HG02970 (cell line): Measurements from ENCODE around the gene CACNG6.

Experiments used
- ATAC-seq: cut with Tn5 transposase; IDR thresholded peaks from one replicate; pipeline ENCODE4 v1.9.1; 2021; ENCODE audit warnings: mild to moderate bottlenecking, moderate library complexity, moderate number of reproducible peaks; ENCODE audit not compliant: unreplicated experiment, low FRiP score

The CACNG6 gene

GRCh38 chr19:53965091-53965490 lies 26.3 kb upstream of the CACNG6 start:
- no peak for ATAC-seq

GRCh38 chr19:53966931-53967330 lies 24.5 kb upstream of the CACNG6 start:
- no peak for ATAC-seq

DNA sequence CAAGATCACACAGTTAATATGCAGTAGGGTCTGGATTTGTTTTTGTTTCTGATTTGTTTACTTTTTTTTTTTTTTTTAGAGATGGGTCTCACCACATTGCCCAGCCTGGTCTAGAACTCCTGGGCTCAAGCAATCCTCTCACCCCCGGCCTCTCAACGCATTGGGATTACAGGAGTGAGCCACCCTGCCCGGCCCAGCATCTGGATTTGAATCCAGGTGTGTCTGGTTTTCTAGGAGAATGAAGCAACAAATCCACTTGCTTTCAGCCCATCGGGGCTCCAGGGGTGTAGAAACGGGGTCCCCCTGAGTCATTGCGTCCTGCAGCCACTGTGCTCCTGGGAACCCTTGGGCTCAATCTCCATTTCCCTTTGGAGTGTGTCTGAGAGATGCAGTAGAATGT lies 22.1 kb upstream of the CACNG6 start:
- no peak for ATAC-seq

GRCh38 chr19:53971673-53972072 lies 19.8 kb upstream of the CACNG6 start:
- no peak for ATAC-seq

DNA sequence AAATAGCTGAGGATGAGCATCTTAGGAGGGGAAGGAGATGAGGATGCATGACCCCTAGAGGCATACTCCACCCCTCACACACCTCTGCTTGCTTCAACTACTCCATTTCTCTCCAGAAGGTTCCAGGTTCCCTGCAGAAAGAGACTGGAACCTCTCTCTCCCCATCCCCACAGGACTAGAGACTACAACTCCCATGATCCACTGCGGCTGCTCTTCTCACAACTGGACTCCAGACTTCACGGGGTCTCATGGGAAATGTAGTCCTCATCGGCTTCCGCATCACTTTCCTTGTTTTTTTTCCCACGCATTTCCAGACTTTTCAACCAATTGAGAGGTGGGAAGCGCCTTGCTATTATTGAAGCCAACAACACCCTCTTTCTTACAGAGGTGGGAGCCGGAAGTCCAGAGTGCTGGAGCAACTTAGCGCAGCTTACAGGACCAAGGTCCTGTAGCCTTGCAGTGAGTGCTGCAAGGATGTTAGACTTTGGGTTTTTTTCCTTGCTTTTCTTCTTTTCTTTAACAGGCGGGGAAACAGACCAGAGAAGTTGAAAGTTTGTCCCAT lies 13.9 kb upstream of the CACNG6 start:
- no peak for ATAC-seq

GRCh38 chr19:53977991-53978731 lies 13.3 kb upstream of the CACNG6 start:
- no peak for ATAC-seq

DNA sequence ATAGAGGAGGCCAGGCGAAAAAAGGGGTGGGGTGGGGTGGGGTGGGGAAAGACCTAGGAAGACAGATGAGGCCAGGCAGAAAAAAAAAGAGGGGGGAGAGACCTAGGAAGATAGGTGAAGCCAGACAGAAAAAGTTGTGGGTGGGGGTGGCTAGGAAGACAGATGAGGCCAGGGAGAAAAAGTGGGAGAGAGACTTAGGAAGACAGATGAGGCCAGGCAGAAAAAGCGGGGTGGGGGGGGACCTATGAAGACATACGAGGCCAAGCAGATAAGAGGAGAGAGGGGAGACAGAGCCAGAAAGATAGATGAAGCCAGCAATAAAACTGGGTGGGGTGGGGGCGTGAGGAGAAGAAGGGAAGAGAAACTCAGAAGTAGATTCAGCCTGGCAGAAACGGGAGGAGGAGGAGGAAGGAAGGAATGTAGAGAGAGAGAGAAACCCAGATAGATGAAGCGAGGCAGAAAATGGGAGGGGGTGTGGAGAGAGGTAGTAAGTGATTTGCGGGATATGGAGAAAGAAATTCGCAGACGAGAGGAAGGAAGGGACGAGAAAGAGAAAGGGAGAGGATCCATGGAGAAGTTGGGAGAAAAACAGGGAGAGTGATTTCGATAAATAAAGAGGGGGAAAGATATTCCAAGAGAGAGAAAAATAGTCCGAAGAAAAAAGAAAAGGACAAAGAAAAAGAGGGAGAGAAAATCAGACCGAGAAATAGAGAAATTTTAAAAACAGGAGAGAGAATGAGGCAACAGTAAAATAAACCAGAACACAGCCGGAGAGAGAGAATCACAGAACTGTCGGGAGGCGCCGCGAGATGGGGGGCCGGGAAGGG lies 12.2 kb upstream of the CACNG6 start:
- no peak for ATAC-seq

- no peak for ATAC-seq
Measured at GRCh38 chr19:53980539-53981375, 10.7 kb upstream of the CACNG6 start.

- ATAC-seq, result no peak
Measured at GRCh38 chr19:53981376-53981951, 10.0 kb upstream of the CACNG6 start.

DNA sequence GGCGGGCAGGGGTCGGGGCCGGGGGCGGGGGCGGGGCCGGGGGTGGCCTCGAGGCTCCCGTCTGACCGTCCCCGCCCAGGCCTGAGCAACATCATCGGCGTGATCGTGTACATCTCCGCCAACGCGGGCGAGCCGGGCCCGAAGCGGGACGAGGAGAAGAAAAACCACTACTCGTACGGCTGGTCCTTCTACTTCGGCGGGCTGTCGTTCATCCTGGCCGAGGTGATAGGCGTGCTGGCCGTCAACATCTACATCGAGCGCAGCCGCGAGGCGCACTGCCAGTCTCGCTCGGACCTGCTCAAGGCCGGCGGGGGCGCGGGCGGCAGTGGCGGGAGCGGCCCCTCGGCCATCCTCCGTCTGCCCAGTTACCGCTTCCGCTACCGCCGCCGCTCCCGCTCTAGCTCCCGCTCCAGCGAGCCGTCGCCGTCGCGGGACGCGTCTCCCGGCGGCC lies 9.4 kb upstream of the CACNG6 start:
- no peak for ATAC-seq

DNA sequence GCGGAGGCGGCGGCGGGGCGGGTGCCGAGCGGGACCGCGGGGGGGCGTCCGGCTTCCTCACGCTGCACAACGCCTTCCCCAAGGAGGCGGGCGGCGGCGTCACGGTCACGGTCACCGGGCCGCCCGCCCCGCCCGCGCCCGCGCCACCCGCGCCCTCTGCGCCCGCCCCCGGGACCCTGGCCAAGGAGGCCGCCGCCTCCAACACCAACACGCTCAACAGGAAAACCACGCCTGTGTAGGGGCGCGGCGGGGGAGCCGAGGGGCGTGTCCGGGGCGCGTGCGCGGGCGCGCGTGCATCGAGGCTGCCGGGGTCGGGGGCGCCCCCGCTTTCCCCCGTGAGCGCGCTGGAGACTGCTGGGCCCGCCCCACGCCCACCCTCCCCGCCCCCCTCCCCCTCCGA lies 8.8 kb upstream of the CACNG6 start:
- ATAC-seq, result no peak

DNA sequence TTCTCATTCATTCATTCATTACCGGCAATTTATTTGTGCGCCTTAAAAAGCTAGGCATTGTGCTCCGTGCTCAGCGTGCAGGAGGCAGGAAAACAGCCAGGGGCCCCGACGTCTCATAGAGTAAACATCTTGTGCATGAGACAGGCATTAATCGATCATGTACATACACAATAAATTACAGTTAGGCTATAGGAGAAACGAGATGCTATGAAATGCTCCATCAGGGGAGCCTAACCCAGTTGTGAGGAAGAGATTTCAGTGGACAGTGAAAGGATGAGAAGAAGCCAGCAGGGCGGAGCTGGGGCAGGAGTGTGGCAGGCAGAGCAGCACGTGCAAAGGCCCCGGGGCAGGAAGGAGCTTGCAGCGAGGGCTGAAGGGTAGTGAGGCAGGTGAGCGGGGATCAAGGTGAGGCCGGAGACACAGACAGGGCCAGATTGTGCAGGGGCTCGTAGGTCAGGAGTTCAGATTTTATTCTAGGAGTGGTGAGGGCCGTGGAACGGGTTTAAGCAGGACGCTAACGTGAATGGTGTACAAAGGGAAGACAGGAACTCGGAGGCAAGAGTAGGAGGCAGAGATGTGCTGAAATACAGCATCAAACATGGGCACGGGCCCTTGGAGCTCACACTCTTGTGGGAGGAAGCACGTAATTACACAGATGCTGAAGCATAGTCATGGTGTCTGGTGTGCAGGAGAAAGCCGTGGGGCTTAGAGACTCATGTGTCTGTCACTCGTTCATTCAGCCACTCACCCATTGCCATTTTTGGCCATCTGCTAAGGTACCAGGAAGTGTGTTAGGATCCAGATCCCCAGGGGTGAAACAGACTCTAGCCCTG lies 7.8 kb upstream of the CACNG6 start:
- ATAC-seq, result no peak

- no peak for ATAC-seq
Measured at GRCh38 chr19:53985863-53986262, 5.6 kb upstream of the CACNG6 start.

DNA sequence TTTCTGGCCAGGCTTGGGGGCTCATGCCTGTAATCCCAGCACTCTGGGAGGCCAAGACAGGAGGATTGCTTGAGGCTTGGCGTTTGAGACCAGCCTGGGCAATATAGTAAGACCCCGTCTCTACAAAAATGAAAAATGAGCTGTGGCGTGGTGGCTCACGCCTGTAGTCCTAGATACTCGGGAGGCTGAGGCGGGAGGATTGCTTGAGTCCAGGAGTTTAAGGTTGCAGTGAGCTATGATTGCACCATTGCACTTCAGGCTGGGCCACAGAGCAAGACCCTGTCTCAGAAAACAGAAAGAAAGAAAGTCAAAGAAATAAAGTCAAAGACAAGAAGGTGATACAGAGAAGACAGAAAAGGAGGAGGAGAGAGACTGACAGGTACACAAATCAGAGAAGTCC lies 2.5 kb upstream of the CACNG6 start:
- ATAC-seq, result no peak

DNA sequence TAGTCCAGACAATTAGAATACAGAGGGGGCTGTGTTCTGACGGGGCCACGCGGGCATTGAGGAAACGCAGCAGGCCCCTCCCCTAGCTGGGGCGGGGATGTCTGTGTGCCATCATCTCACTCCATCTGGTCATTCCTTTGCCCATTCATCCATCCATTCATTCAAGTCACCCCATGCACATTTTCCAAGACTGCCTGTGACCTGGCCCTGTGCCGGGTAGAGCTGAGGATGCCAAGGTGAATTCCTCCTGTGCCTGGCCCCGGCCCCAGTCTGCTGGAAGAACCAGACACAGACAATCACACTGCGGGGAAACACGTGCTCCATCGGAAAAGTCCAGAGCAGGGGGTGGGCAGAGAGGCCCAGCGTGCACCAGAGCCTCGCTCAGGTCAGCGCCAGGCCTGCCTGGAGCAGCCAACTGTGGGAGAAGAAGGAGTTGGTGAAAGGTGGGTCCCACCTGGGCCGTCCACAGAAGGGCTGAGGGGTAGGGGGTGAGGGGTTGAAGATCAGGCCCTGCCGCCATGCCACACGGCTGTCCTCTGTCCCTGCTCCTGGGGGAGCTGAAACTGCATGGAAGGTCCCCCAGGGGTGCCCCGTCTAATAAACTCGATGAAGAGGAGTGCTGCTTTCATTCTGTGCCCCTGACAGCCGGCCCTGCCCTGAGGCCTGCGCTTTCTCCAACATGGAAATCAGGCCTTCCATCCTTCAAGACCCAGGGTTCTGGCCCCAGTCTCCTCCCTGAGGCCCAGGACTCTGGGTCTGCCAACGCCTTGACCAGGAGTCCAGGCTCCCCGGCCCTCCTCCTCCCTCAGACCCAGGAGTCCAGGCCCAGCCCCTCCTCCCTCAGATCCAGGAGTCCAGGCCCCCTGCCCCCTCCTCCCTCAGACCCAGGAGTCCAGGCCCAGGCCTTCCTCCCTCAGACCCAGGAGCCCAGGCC lies 1.6 kb upstream of the CACNG6 start:
- ATAC-seq, result no peak

DNA sequence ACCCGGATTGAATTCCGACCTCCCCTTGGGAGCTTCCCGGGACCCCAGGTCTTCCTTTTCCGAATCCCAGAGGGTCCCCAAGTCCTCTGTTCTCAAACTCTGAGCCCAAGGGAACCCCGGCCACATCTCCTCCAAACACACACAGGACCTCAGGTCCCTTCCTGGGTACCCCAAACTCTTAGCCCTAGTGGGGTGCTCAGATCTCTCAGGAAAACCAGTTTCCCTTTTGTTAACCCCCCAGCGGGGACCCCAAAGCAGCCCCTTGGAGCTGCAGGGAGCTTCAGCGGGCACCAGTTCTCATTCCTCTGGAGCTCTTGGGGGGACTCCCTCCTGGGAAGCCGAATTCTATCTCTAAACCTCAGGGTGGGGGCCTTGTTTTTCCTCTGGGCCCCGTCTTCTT lies 774 bp downstream of the CACNG6 start:
- no peak for ATAC-seq

DNA sequence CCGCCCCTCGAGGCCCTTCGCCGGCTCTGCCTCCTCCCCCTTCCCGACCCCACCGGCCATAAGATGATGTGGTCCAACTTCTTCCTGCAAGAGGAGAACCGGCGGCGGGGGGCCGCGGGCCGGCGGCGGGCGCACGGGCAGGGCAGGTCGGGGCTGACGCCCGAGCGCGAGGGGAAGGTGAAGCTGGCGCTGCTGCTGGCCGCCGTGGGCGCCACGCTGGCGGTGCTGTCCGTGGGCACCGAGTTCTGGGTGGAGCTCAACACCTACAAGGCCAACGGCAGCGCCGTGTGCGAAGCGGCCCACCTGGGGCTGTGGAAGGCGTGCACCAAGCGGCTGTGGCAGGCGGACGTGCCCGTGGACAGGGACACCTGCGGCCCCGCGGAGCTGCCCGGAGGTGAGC lies 1.4 kb downstream of the CACNG6 start:
- ATAC-seq, result no peak

- ATAC-seq, result no peak
Measured at GRCh38 chr19:53993448-53993847, 2.0 kb downstream of the CACNG6 start.
